ENCODE measurements around the gene AGPS.

AGPS gene

GRCh38 chr2:177540283-177540682 is 147.7 kb downstream of the AGPS start:
- peaks cover 0 to 3% of the 10 kb centered on the region in 2 experiments; a peak in 1 of 3 replicates for H3K36me3 ChIP-seq (ENCODE audit: control insufficient read depth in 2 of 2, insufficient read depth in 1 of 2, low read length in 2 of 2)
- ChIA-PET POLR2A (no interaction called here), CTCF (no interaction called here)
- H3K9me3 ChIP-seq (ENCODE audit: control insufficient read depth, insufficient read depth, low read depth, low read length), result no peaks in the 10 kb centered on the region
- no peaks in the 10 kb centered on the region for H3K4me1 ChIP-seq (ENCODE audit: control insufficient read depth, insufficient read depth, low read length)
- no peak overlapping the region for H3K4me3 ChIP-seq (ENCODE audit: low read depth, low read length)
- H3K27ac ChIP-seq (ENCODE audit: extremely low read depth, low read depth, low read length), result no peak overlapping the region
- TF ChIP-seq WT1 (tag by site-specific recombination; IDR thresholded peaks at IDR 0.05) (no peak), OSR2 (tag by site-specific recombination; IDR thresholded peaks at IDR 0.05) (no peak), ZNF571 (tag by site-specific recombination; IDR thresholded peaks at IDR 0.05) (no peak), ZNF24 (tag by site-specific recombination; IDR thresholded peaks at IDR 0.05) (no peak), ZNF280C (tag by site-specific recombination; IDR thresholded peaks at IDR 0.05) (no peak), REST (tag by site-specific recombination; IDR thresholded peaks at IDR 0.05) (no peak), TRIM28 (IDR thresholded peaks at IDR 0.05; ENCODE audit: borderline replicate concordance, low read length) (no peak), ZNF426 (tag by site-specific recombination; IDR thresholded peaks at IDR 0.05) (no peak), ZBTB6 (tag by site-specific recombination; IDR thresholded peaks at IDR 0.05) (no peak), KLF1 (tag by site-specific recombination; IDR thresholded peaks at IDR 0.05) (no peak), ZNF670 (tag by site-specific recombination; IDR thresholded peaks at IDR 0.05; ENCODE audit: low read depth) (no peak), ZSCAN18 (tag by site-specific recombination; IDR thresholded peaks at IDR 0.05) (no peak)

GRCh38 chr2:177541258-177541991 is 148.9 kb downstream of the AGPS start:
- no peaks in the 10 kb centered on the region for H3K9me3 ChIP-seq (ENCODE audit: control insufficient read depth, insufficient read depth, low read depth, low read length)
- H3K27ac ChIP-seq (ENCODE audit: extremely low read depth, low read depth, low read length), result no peak overlapping the region
- ChIA-PET CTCF (no interaction called here), POLR2A (no interaction called here)
- TF ChIP-seq ZNF48 (tag by site-specific recombination; IDR thresholded peaks at IDR 0.05), result no peak
- no peak for TF ChIP-seq ZNF548 (tag by site-specific recombination; IDR thresholded peaks at IDR 0.05)
- TF ChIP-seq ZNF391 (tag by site-specific recombination; IDR thresholded peaks at IDR 0.05; ENCODE audit: borderline replicate concordance, low read depth), result no peak
- TF ChIP-seq ZBTB7A (tag by site-specific recombination; IDR thresholded peaks at IDR 0.05; ENCODE audit: low read depth), result no peak
- no peak for TF ChIP-seq ZBTB44 (tag by site-specific recombination; IDR thresholded peaks at IDR 0.05)
- TF ChIP-seq ZNF629 (tag by site-specific recombination; IDR thresholded peaks at IDR 0.05), result no peak
- no peak for TF ChIP-seq ZSCAN30 (tag by site-specific recombination; IDR thresholded peaks at IDR 0.05)
- TF ChIP-seq ZSCAN4 (tag by site-specific recombination; IDR thresholded peaks at IDR 0.05), result no peak
- no peak for TF ChIP-seq TRIM28 (IDR thresholded peaks at IDR 0.05; ENCODE audit: borderline replicate concordance, low read length)
- H3K4me3 ChIP-seq (ENCODE audit: low read depth, low read length), result no peak overlapping the region
- no peaks in the 10 kb centered on the region for H3K4me1 ChIP-seq (ENCODE audit: control insufficient read depth, insufficient read depth, low read length)
- peaks cover 0 to 3% of the 10 kb centered on the region in 2 experiments; a peak in 1 of 3 replicates for H3K36me3 ChIP-seq (ENCODE audit: control insufficient read depth in 2 of 2, insufficient read depth in 1 of 2, low read length in 2 of 2)

All from HEK293 (cell line).